Upper lobe of left lung (tissue), 6 donors: ENCODE measurements around the gene CPVL. TPM values are rescaled to one million over a fixed set of nuclear protein-coding genes. Genes with fewer than 3 reads are reported as not detected.

Source experiments
- ATAC-seq, 2 donors: fragments of 200-7000 bp; cut with Tn5 transposase; one replicate each; pipeline ENCODE4 v1.9.1; 2022; ENCODE audit warnings: mild to moderate bottlenecking in 2 of 2, moderate library complexity in 2 of 2; ENCODE audit not compliant: low FRiP score in 2 of 2
- DNase-seq, 2 donors: peaks; one replicate each; pipeline ENCODE4 v3.0.0-alpha.2; 2019 to 2020
- H3K27ac ChIP-seq, 4 donors: fragments of 200-600 bp; sonication (generic); one replicate each; pipeline ENCODE4 v1.5.1; 2016 to 2019
- H3K27me3 ChIP-seq, 4 donors: fragments of 200-600 bp; sonication (generic); one replicate each; pipeline ENCODE4 v1.5.1; 2017 to 2019
- H3K36me3 ChIP-seq, 4 donors: fragments of 200-600 bp; sonication (generic); one replicate each; pipeline ENCODE4 v1.5.1; 2016 to 2019
- H3K4me1 ChIP-seq, 4 donors: fragments of 200-600 bp; sonication (generic); one replicate each; pipeline ENCODE4 v1.5.1; 2018 to 2019
- H3K4me3 ChIP-seq, 4 donors: fragments of 200-600 bp; sonication (generic); one replicate each; pipeline ENCODE4 v1.5.1; 2017 to 2019; ENCODE audit warnings: mild to moderate bottlenecking in 2 of 4, moderate library complexity in 1 of 4
- H3K9me3 ChIP-seq, 4 donors: fragments of 200-600 bp; sonication (generic); one replicate each; pipeline ENCODE4 v1.5.1; 2018 to 2019
- CTCF ChIP-seq, 6 experiments: fragments of 450-650 bp in 4 of 6; fragments of 200-600 bp in 2 of 6; sonication (generic) in 2 of 6; IDR thresholded peaks; one replicate each; pipeline ENCODE4 v1.5.1; 2016 to 2019; ENCODE audit warnings: antibody characterized with exemption in 6 of 6
- EP300 ChIP-seq, 4 donors: sonication (generic); formaldehyde crosslinking; IDR thresholded peaks; one replicate each; pipeline ENCODE4 v1.5.1; 2017; ENCODE audit warnings: antibody characterized with exemption in 4 of 4, control low read depth in 2 of 4
- POLR2A ChIP-seq, 4 donors: fragments of 450-650 bp; IDR thresholded peaks; one replicate each; pipeline ENCODE4 v1.5.1; 2016 to 2017; ENCODE audit warnings: antibody characterized with exemption in 4 of 4, mild to moderate bottlenecking in 2 of 4
- POLR2AphosphoS5 ChIP-seq, 2 donors: sonication (generic); formaldehyde crosslinking; IDR thresholded peaks; one replicate each; pipeline ENCODE4 v1.5.1; 2017; ENCODE audit warnings: antibody characterized with exemption in 2 of 2
- WGBS, 2 donors: methylation state at CpG; one replicate each; pipeline ENCODE4 v1.1.5; 2017 to 2018; 5-methylcytosine and 5-hydroxymethylcytosine counted together
- total RNA-seq, 6 donors: library from RNA; depleted of rRNA in 4 of 6; stranded (reverse); fragments of >200 nt in 4 of 6; gene quantifications; one replicate each; pipeline versions ENCODE4 v1.1.0 to v1.2.1, GENCODE V29; 2016 to 2021
- donor health status: DM: no; HTN: no; CAD: no; lungs with moderate emphysema.
- donor health status: DM: no; HTN: yes; CAD: no; lungs with severe emphysema.

Gene CPVL
- total RNA-seq, 6 donors from 2014 or later, result 4.6 to 47.4 (median 23.2) TPM

- no peaks in the 10 kb centered on the region for H3K9me3 ChIP-seq
- no peaks in the 10 kb centered on the region for H3K36me3 ChIP-seq
- H3K4me1 ChIP-seq, result peaks cover 6 to 19% (median 13%) of the 10 kb centered on the region in 4 donors
- H3K27me3 ChIP-seq, result no peaks in the 10 kb centered on the region
- peak overlapping the region; percentile 43 to 75 (median 65) for H3K27ac ChIP-seq
- TF ChIP-seq POLR2A (IDR thresholded peaks at IDR 0.05) (no peak), CTCF (IDR thresholded peaks at IDR 0.05) (no peak), EP300 (IDR thresholded peaks at IDR 0.05) (no peak)
- peak overlapping the region in 3 of 4 donors; percentile 19 to 44 (median 37) for H3K4me3 ChIP-seq
- DNase-seq (no peak), ATAC-seq (peak in 1 of 2 donors; percentile 38)
- WGBS, 2 donors, result 20 to 35% methylated on average over 4 of the region's 4 CpGs
These were observed 54.6 kb downstream of the CPVL start for GRCh38 chr7:29091715-29092114.

- DNase-seq (no peak), ATAC-seq (peak in 1 of 2 donors; percentile 62)
- H3K4me1 ChIP-seq, result peaks cover 6 to 19% (median 13%) of the 10 kb centered on the region in 4 donors
- TF ChIP-seq CTCF (IDR thresholded peaks at IDR 0.05), result no peak
- TF ChIP-seq POLR2AphosphoS5 (IDR thresholded peaks at IDR 0.05), result no peak
- TF ChIP-seq EP300 (IDR thresholded peaks at IDR 0.05), result no peak
- no peak for TF ChIP-seq POLR2A (IDR thresholded peaks at IDR 0.05)
- no peaks in the 10 kb centered on the region for H3K36me3 ChIP-seq
- peak overlapping the region in 3 of 4 donors; percentile 19 to 44 (median 37) for H3K4me3 ChIP-seq
- no peaks in the 10 kb centered on the region for H3K27me3 ChIP-seq
- WGBS, 2 donors, result 10 to 29% methylated on average over 10 of the region's 10 CpGs
- H3K27ac ChIP-seq, result peak overlapping the region; percentile 43 to 75 (median 65)
- no peaks in the 10 kb centered on the region for H3K9me3 ChIP-seq
These were observed 55.3 kb downstream of the CPVL start for GRCh38 chr7:29090836-29091601.

GRCh38 chr7:29090151-29090805, 56.1 kb downstream of the CPVL start:
- no peaks in the 10 kb centered on the region for H3K27me3 ChIP-seq
- ATAC-seq (no peak), DNase-seq (no peak)
- TF ChIP-seq POLR2A (IDR thresholded peaks at IDR 0.05), result no peak
- no peaks in the 10 kb centered on the region for H3K9me3 ChIP-seq
- H3K27ac ChIP-seq, result no peak overlapping the region
- H3K4me3 ChIP-seq, result no peak overlapping the region
- H3K36me3 ChIP-seq, result no peaks in the 10 kb centered on the region
- H3K4me1 ChIP-seq, result peaks cover 6 to 19% (median 13%) of the 10 kb centered on the region in 4 donors
- WGBS, 2 donors, result 69 to 70% methylated on average over 3 of the region's 3 CpGs

GRCh38 chr7:29087840-29088170, 58.5 kb downstream of the CPVL start:
- Histone ChIP-seq H3K36me3 (no peaks in the 10 kb centered on the region), H3K4me1 (peaks cover 6 to 19% (median 13%) of the 10 kb centered on the region in 4 donors), H3K27me3 (no peaks in the 10 kb centered on the region), H3K27ac (no peak overlapping the region), H3K4me3 (no peak overlapping the region), H3K9me3 (no peaks in the 10 kb centered on the region)
- WGBS, 2 donors, result 34 to 50% methylated on average over 1 of the region's 1 CpG
- no peak for DNase-seq
- TF ChIP-seq EP300 (IDR thresholded peaks at IDR 0.05), result no peak
- TF ChIP-seq POLR2AphosphoS5 (IDR thresholded peaks at IDR 0.05), result no peak
- TF ChIP-seq CTCF (IDR thresholded peaks at IDR 0.05), result no peak
- TF ChIP-seq POLR2A (IDR thresholded peaks at IDR 0.05), result no peak
- ATAC-seq, result no peak

GRCh38 chr7:29086545-29086944, 59.8 kb downstream of the CPVL start:
- 54 to 64% methylated on average over 2 of the region's 2 CpGs for WGBS, 2 donors
- Histone ChIP-seq H3K27me3 (no peaks in the 10 kb centered on the region), H3K4me1 (peaks cover 6 to 19% (median 13%) of the 10 kb centered on the region in 4 donors), H3K9me3 (no peaks in the 10 kb centered on the region), H3K4me3 (no peak overlapping the region), H3K27ac (no peak overlapping the region), H3K36me3 (no peaks in the 10 kb centered on the region)
- TF ChIP-seq EP300 (IDR thresholded peaks at IDR 0.05), result no peak
- TF ChIP-seq POLR2AphosphoS5 (IDR thresholded peaks at IDR 0.05), result no peak
- no peak for TF ChIP-seq CTCF (IDR thresholded peaks at IDR 0.05)
- TF ChIP-seq POLR2A (IDR thresholded peaks at IDR 0.05), result no peak
- DNase-seq (no peak), ATAC-seq (no peak)
